Measurements from ENCODE around the gene CHST12. TPM values are rescaled to one million over a fixed set of nuclear protein-coding genes. Genes with fewer than 3 reads are reported as not detected.
A peak's percentile ranks its signal among the peaks of the same experiment; 100 is the strongest.

CHST12 gene
- total RNA-seq, 1 experiment from 2014 or later, result 19.3 TPM

DNA sequence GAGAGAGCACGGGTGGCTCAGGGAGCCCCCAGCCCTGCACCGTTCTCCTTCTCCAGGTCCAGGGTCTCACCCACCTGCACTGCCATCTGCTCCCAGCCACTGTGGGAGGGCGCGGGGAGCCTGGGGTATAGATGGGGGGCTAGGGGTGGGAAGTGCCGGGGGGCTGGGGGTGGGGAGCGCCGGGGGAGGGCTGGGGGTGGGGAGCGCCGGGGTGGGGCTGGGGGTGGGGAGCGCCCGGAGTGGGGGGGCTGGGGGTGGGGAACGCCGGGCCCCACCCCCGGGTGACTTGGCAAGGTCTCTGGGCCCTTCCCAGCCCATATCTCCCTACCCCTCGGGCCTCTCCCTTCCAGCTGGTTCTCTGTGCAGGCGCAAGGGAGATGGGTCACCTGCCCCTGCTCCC is 72.9 kb downstream of the CHST12 start, which contains the start of gene GRIFIN:
Gene GRIFIN, minus strand, starts transcription at position 101 of the 400 bp plus-strand sequence. Its CDS starts 15 bp downstream, at position 86.
- no CpG with 5 or more reads among the region's 16 CpGs for WGBS (ENCODE audit: extremely low coverage, insufficient read length, low lambda C conversion rate)
- no peak within 1 kb of the TSS for H3K4ac ChIP-seq (ENCODE audit: low read depth, low read length)
- no peaks in the 10 kb centered on the region for H3K27me3 ChIP-seq (ENCODE audit: insufficient read depth, low read length)
- no peak within 1 kb of the TSS for H2BK15ac ChIP-seq (ENCODE audit: low read depth, low read length)
- DNase-seq, result no peak
- no peak within 1 kb of the TSS for H3K27ac ChIP-seq (ENCODE audit: insufficient read length, low read depth, low read length)
- H4K20me1 ChIP-seq (ENCODE audit: control insufficient read depth, insufficient read depth, insufficient read length), result no peaks in the 10 kb centered on the region
- Mint-ChIP-seq H3K27me3 (ENCODE audit: low read depth) (peaks cover 2% of the 10 kb centered on the region), H3K9me3 (no peaks in the 10 kb centered on the region), H3K4me3 (peak within 1 kb of the TSS in 1 of 2 experiments; percentile 38; a peak in 1 of 5 replicates), H3K4me1 (peaks cover 9 to 22% of the 10 kb centered on the region in 2 experiments), H3K27ac (0 out of 7 replicates have a peak within 1 kb of the TSS, but pooled peaks of 2 of the 3 experiments have one; percentile 53 to 65), H3K36me3 (ENCODE audit: insufficient read depth in 1 of 3, low read depth in 3 of 3) (no peaks in the 10 kb centered on the region)
- H3K23me2 ChIP-seq (ENCODE audit: insufficient read length, low read depth, low read length, poor library complexity, severe bottlenecking), result no peaks in the 10 kb centered on the region
- H2AK5ac ChIP-seq (ENCODE audit: insufficient read length, low read length), result no peak within 1 kb of the TSS
- no peak within 1 kb of the TSS for H2BK20ac ChIP-seq (ENCODE audit: low read depth, low read length, poor library complexity, severe bottlenecking)
- no peak within 1 kb of the TSS for H2BK5ac ChIP-seq (ENCODE audit: insufficient read length, low read length)
- H3K4me1 ChIP-seq (ENCODE audit: insufficient read depth, low read length), result no peaks in the 10 kb centered on the region; the same call in 1 of the 2 replicates
- no peak within 1 kb of the TSS for H3K18ac ChIP-seq (ENCODE audit: insufficient read length, low read depth, low read length)
- H3K23ac ChIP-seq (ENCODE audit: insufficient read length, low read depth, low read length), result no peak within 1 kb of the TSS
- no peak within 1 kb of the TSS for H3K56ac ChIP-seq (ENCODE audit: insufficient read length, low read depth, low read length)
- no peak within 1 kb of the TSS for H3K9ac ChIP-seq (ENCODE audit: extremely low read depth, insufficient read length, low read length)
- no peak within 1 kb of the TSS for H2AFZ ChIP-seq (ENCODE audit: low read length)
- H4K8ac ChIP-seq (replicated peaks; ENCODE audit: insufficient read length, low read depth, low read length), result no peak within 1 kb of the TSS
- no peaks in the 10 kb centered on the region for H3K79me2 ChIP-seq (ENCODE audit: insufficient read depth, low read length)
- H2BK12ac ChIP-seq (ENCODE audit: insufficient read length, low read depth, low read length), result no peak within 1 kb of the TSS
- H3K9me3 ChIP-seq (ENCODE audit: control insufficient read depth, low read depth, low read length), result no peaks in the 10 kb centered on the region
- H2BK120ac ChIP-seq (ENCODE audit: low read depth, low read length, poor library complexity, severe bottlenecking), result no peak within 1 kb of the TSS
- no peak within 1 kb of the TSS for H4K5ac ChIP-seq (ENCODE audit: insufficient read length, low read depth, low read length)
- H3K79me1 ChIP-seq (ENCODE audit: insufficient read depth, low read depth, low read length, poor library complexity, severe bottlenecking), result no peaks in the 10 kb centered on the region
- TF ChIP-seq, protein P1, sequence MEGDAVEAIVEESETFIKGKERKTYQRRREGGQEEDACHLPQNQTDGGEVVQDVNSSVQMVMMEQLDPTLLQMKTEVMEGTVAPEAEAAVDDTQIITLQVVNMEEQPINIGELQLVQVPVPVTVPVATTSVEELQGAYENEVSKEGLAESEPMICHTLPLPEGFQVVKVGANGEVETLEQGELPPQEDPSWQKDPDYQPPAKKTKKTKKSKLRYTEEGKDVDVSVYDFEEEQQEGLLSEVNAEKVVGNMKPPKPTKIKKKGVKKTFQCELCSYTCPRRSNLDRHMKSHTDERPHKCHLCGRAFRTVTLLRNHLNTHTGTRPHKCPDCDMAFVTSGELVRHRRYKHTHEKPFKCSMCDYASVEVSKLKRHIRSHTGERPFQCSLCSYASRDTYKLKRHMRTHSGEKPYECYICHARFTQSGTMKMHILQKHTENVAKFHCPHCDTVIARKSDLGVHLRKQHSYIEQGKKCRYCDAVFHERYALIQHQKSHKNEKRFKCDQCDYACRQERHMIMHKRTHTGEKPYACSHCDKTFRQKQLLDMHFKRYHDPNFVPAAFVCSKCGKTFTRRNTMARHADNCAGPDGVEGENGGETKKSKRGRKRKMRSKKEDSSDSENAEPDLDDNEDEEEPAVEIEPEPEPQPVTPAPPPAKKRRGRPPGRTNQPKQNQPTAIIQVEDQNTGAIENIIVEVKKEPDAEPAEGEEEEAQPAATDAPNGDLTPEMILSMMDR (conservative IDR thresholded peaks at IDR 0.05), result no peak
- H3T11ph ChIP-seq (ENCODE audit: low read length), result no peak within 1 kb of the TSS
- no peak within 1 kb of the TSS for H3K14ac ChIP-seq (ENCODE audit: insufficient read depth, low read length)
- no peak within 1 kb of the TSS for H3K4me2 ChIP-seq (ENCODE audit: insufficient read depth, insufficient read length, low read length)
- no peak within 1 kb of the TSS for H4K91ac ChIP-seq (ENCODE audit: insufficient read length, low read depth, low read length)

Data from H9 (cell line).